PC-3 (cell line): ENCODE measurements around the gene FAM43B. TPM values are rescaled to one million over a fixed set of nuclear protein-coding genes. Genes with fewer than 3 reads are reported as not detected.
A peak's percentile ranks its signal among the peaks of the same experiment; 100 is the strongest.

Experiments
- ATAC-seq: fragments of 200-7000 bp; cut with Tn5 transposase; 2 replicates; pipeline ENCODE4 v1.9.1; 2020; ENCODE audit warnings: mild to moderate bottlenecking, moderate library complexity
- BruUV-seq: library from RNA; stranded (reverse); fragments of 400-500 nt; replicated peaks from 2 replicates; lab custom pipeline; 2021; lab: Mats Ljungman, UMichigan
- CTCF ChIA-PET: fragments of 300-600 bp; sonication (Branson Sonifier 250); formaldehyde crosslinking; loops from one replicate; lab custom pipeline; 2022; ENCODE audit warnings: antibody characterized with exemption; lab: Charles Lee
- POLR2A ChIA-PET: fragments of 300-600 bp; sonication (Branson Sonifier 250); formaldehyde crosslinking; loops from one replicate; lab custom pipeline; 2022; ENCODE audit warnings: antibody characterized with exemption; ENCODE audit not compliant: unreplicated experiment; lab: Charles Lee
- DNase-seq: peaks from one replicate; pipeline ENCODE4 v3.0.0-alpha.2; 2015
- H2AFZ ChIP-seq: fragments of 300-600 bp; sonication (generic); 2 replicates; pipeline ENCODE4 v1.6.0; 2016; ENCODE audit warnings: antibody characterized with exemption, low read length
- H3F3A ChIP-seq: fragments of 300-600 bp; sonication (generic); one replicate; pipeline ENCODE4 v1.6.0; 2017; ENCODE audit warnings: antibody characterized with exemption, low read length, control low read depth, mild to moderate bottlenecking; ENCODE audit not compliant: unreplicated experiment
- H3K27ac ChIP-seq: fragments of 300-600 bp; sonication (generic); 2 replicates; pipeline ENCODE4 v1.5.1; 2016; ENCODE audit warnings: mild to moderate bottlenecking, low read length
- H3K27me3 ChIP-seq: fragments of 300-600 bp; sonication (generic); 2 replicates; pipeline ENCODE4 v1.6.1; 2016; ENCODE audit warnings: low read length, mixed read lengths
- H3K36me3 ChIP-seq: fragments of 300-600 bp; sonication (generic); 2 replicates; pipeline ENCODE4 v1.6.1; 2016; ENCODE audit warnings: low read depth, mixed run types, low read length, mixed read lengths
- H3K4me1 ChIP-seq: fragments of 300-600 bp; sonication (generic); 2 replicates; pipeline ENCODE4 v1.5.1; 2016; ENCODE audit warnings: low read length; ENCODE audit not compliant: insufficient read depth
- H3K4me2 ChIP-seq: fragments of 300-600 bp; sonication (generic); 2 replicates; pipeline ENCODE4 v1.6.0; 2016; ENCODE audit warnings: low read length
- H3K4me3 ChIP-seq: fragments of 300-600 bp; sonication (generic); 2 replicates; pipeline ENCODE4 v1.5.1; 2016; ENCODE audit warnings: mild to moderate bottlenecking, low read length, mixed read lengths
- H3K79me2 ChIP-seq: fragments of 300-600 bp; sonication (generic); 2 replicates; pipeline ENCODE4 v1.6.1; 2017; ENCODE audit warnings: low read length, mixed read lengths
- H3K9ac ChIP-seq: fragments of 300-600 bp; sonication (generic); 2 replicates; pipeline ENCODE4 v1.6.0; 2016; ENCODE audit warnings: mild to moderate bottlenecking, low read length
- H3K9me2 ChIP-seq: fragments of 300-600 bp; sonication (generic); replicated peaks from 2 replicates; pipeline ENCODE4 v1.6.1; 2016; ENCODE audit warnings: mixed run types, low read length, mixed read lengths
- H3K9me3 ChIP-seq: fragments of 300-600 bp; sonication (generic); 2 replicates; pipeline ENCODE4 v1.6.1; 2016; ENCODE audit warnings: low read length, mixed read lengths
- H4K20me1 ChIP-seq: fragments of 300-600 bp; sonication (generic); 2 replicates; pipeline ENCODE4 v1.6.1; 2016; ENCODE audit warnings: low read length, mixed read lengths
- CTCF ChIP-seq: fragments of 300-600 bp; sonication (generic); conservative IDR thresholded peaks from 2 replicates; pipeline ENCODE4 v1.5.1; 2017; ENCODE audit warnings: antibody characterized with exemption, low read depth, mild to moderate bottlenecking, low read length
- EZH2 ChIP-seq: fragments of 300-600 bp; sonication (generic); IDR thresholded peaks from one replicate; pipeline ENCODE4 v1.6.1; 2017; ENCODE audit warnings: antibody characterized with exemption, mild to moderate bottlenecking, low read length; ENCODE audit not compliant: unreplicated experiment
- EZH2phosphoT487 ChIP-seq: fragments of 300-600 bp; sonication (generic); IDR thresholded peaks from 2 replicates; pipeline ENCODE4 v1.6.1; 2018; ENCODE audit warnings: mild to moderate bottlenecking, antibody characterized with exemption, low read length, borderline replicate concordance
- intact Hi-C: fragments of 100-400 bp; cut with micrococcal nuclease; formaldehyde crosslinking; loops from 2 replicates; pipeline ENCODE4 v1.9.0; 2023
- total RNA-seq: library from RNA; depleted of rRNA; stranded (reverse); fragments of >200 nt; gene quantifications from 2 replicates; pipeline ENCODE4 v1.2.3, GENCODE V29; 2014

FAM43B gene
- total RNA-seq, 1 experiment from 2014 or later, result 0.11 TPM

- no peaks in the 10 kb centered on the region for H3K27me3 ChIP-seq
- peaks cover 38% of the 10 kb centered on the region for H3K4me1 ChIP-seq
- H3K9ac ChIP-seq, result no peak overlapping the region
- H3K4me2 ChIP-seq, result no peak overlapping the region
- no TSS peak for BruUV-seq
- no peaks in the 10 kb centered on the region for H4K20me1 ChIP-seq
- no peaks in the 10 kb centered on the region for H3K9me3 ChIP-seq
- no peak for TF ChIP-seq EZH2phosphoT487
- TF ChIP-seq CTCF, result peak; percentile 89
- no peak for TF ChIP-seq EZH2
- H3K36me3 ChIP-seq, result no peaks in the 10 kb centered on the region
- no peak overlapping the region for H2AFZ ChIP-seq
- ATAC-seq, result peak; percentile 64
- peak; percentile 87 for DNase-seq
- intact Hi-C loops, result loop anchor here (1.0 to 5.0 kb wide), 4 partner anchors 37 to 602 kb away; partner anchors contain the start of genes EIF4G3 and PINK1
- CTCF ChIA-PET, result interaction anchor here (0.5 to 2.1 kb wide), 6 partner anchors 14 to 616 kb away, joined by 3 to 22 read pairs (median 6); partner anchors contain the start of gene CDA
- H3K27ac ChIP-seq, result no peak overlapping the region
- H3F3A ChIP-seq, result peaks cover 5% of the 10 kb centered on the region
- no peak overlapping the region for H3K4me3 ChIP-seq
- POLR2A ChIA-PET, result interaction anchor here (0.6 to 0.7 kb wide), 2 partner anchors 59 to 266 kb away, joined by 3 read pairs; no protein-coding TSS in a partner anchor
- no peaks in the 10 kb centered on the region for H3K79me2 ChIP-seq
- H3K9me2 ChIP-seq, result no peaks in the 10 kb centered on the region
These were observed 22.5 kb downstream of the FAM43B start for GRCh38 chr1:20574686-20575540.

GRCh38 chr1:20575541-20576336 lies 23.4 kb downstream of the FAM43B start:
- intact Hi-C loops, result loop anchor here (1.0 to 5.0 kb wide), 3 partner anchors 37 to 65 kb away; partner anchors contain the start of gene PINK1
- Histone ChIP-seq H3K9ac (no peak overlapping the region), H3K4me2 (no peak overlapping the region), H3K4me1 (peaks cover 38% of the 10 kb centered on the region), H3K27me3 (no peaks in the 10 kb centered on the region), H4K20me1 (no peaks in the 10 kb centered on the region), H3F3A (peaks cover 5% of the 10 kb centered on the region), H2AFZ (no peak overlapping the region), H3K9me3 (no peaks in the 10 kb centered on the region), H3K9me2 (no peaks in the 10 kb centered on the region), H3K4me3 (no peak overlapping the region), H3K27ac (no peak overlapping the region), H3K79me2 (no peaks in the 10 kb centered on the region), H3K36me3 (no peaks in the 10 kb centered on the region)
- DNase-seq (no peak), ATAC-seq (no peak)
- BruUV-seq, result no TSS peak
- CTCF ChIA-PET, result interaction anchor here (0.5 to 2.1 kb wide), 3 partner anchors 13 to 615 kb away, joined by 3 to 22 read pairs (median 9); partner anchors contain the start of gene CDA
- TF ChIP-seq EZH2phosphoT487, result no peak
- TF ChIP-seq EZH2, result no peak
- TF ChIP-seq CTCF, result no peak
- POLR2A ChIA-PET, result interaction anchor here (0.7 kb wide), 1 partner anchor 265 kb away, joined by 3 read pairs; no protein-coding TSS in a partner anchor
